NCI-H82 (cell line): ENCODE measurements around the gene ZNF500.

Source experiments
- DNase-seq: peaks from one replicate; lab custom pipeline; 2025; lab: John Stamatoyannopoulos, UW

Gene ZNF500

DNA sequence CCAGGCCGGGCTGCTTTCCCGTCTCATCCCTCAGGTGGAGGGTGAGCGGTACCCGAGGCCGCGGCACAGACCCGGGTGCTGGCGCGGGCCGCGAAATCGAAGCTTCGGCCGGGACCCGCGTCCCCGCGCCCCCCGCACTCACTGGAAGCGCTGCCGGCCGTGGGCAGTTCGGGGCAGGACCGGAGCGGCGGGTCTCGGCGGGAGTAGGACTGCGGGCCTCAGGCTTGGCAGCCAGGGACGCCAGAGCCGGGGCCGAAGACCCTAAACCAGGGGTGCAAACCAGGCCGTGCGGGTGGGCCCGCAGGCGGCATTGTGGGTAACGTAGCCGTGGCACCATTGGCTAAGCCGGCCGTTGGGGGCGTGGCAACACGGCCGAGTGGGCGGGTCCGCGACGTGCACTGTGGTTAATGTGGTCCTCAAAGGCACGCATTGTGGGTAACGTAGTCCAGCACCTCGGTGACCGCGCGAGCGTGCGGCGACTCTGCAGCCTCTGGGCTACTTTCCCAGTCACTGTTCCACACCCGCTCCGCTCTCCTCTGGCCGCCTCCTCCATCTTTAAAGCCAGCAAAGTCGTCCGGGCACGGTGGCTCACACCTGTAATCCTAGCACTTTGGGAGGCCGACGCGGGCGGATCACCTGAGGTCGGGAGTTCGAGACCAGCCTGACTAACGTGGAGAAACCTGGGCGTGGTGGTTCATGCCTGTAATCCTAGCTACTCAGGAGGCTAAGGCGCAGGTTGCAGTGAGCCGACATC is at the start of gene ZNF500:
TSS of gene ZNF500 (minus strand) at position 288 of the 754 bp plus-strand sequence. CDS start 1,184 bp downstream, outside the sequence.
- peak; percentile 98 for DNase-seq

DNA sequence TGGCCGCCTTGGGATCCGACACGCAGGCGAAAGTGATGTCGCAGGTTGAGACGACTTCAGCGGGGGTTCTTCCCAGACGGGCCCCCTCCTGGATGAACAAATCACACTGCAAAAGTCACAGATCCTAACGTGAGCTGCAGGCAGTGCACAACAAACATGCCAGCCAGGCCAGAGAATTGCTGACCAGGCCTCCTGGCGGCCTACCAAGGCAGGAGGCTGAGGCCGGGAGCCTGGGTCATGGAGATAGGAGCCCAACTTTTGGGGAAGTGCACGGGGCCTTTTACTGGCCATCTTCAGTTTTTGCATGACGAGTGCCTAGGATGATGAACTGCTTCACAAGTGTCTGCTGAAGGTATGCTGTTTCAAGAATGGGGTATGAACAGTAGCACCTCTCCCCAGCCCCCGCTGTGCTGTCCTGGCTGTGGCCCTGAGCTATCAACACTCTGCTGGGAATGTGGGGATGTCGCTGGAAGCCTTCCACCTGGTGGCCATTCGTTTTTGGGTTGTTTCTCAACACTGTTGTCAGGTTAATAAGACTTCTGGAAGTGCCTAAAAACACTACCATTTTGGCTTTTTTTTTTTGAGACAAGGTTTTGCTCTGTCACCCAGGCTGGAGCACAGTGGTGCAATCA is 47.7 kb upstream of the ZNF500 start:
- no peak for DNase-seq

GRCh38 chr16:4814046-4814445 is 47.1 kb upstream of the ZNF500 start:
- no peak for DNase-seq

GRCh38 chr16:4813251-4814003 is 46.5 kb upstream of the ZNF500 start:
- DNase-seq, result no peak

- no peak for DNase-seq
Observed at GRCh38 chr16:4811773-4812172, 44.8 kb upstream of the ZNF500 start.

- no peak for DNase-seq
Observed at GRCh38 chr16:4811242-4811641, 44.3 kb upstream of the ZNF500 start.

DNA sequence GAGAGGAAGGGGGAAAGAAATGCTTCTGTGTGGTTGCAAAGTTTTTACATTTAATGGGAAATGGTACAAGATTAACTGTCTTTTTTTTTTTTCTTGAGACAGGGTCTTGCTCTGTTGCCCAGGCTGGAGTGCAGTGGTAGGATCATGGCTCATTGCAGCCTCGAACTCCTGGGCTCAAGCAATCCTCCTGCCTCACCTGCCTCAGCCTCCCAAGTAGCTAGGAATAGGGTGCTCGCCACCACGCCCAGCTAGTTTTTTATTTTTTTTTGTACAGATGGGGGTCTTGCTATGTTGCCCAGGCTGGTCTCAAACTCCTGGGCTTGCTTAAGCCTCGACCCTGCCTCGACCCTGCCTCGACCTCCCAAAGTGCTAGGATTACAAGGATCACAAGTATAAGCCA is 39.3 kb upstream of the ZNF500 start:
- no peak for DNase-seq

- DNase-seq, result no peak
Observed at GRCh38 chr16:4805231-4805630, 38.3 kb upstream of the ZNF500 start.

- DNase-seq, result peak; percentile 21
Observed at GRCh38 chr16:4803898-4804762, 37.2 kb upstream of the ZNF500 start.

GRCh38 chr16:4803401-4803844 is 36.5 kb upstream of the ZNF500 start:
- DNase-seq, result peak; percentile 49

DNA sequence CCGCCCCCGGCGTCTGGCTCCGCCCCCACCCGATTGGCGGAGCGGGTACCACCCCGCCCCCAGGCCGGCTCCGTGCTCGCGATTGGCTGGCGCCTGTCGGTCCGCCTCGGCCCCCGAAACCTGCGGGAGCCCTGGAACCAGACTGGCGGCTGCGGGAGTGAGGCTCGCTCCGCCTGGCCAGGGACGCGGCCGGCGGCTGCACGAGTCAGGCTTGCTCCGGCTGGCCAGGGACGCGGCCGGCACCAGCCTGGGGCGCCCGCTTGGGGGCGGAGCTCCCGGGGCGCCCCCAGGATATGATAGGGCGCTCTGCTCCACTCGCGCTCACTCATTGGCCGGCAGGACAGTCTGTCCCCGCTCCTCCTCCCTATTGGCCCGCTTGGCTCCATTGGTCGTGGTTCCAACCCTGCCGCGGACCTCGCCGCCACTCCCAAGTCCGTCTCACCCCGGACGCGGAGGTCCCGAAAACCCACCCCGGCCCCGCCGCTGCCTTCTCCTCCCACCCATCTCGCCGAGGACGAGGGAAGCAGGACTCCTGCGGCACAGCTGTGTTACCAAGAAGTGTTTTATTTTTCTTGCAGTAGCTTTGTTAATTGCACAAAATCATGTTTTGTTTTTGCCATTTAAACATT is 35.8 kb upstream of the ZNF500 start:
- DNase-seq, result peak; percentile 96

DNA sequence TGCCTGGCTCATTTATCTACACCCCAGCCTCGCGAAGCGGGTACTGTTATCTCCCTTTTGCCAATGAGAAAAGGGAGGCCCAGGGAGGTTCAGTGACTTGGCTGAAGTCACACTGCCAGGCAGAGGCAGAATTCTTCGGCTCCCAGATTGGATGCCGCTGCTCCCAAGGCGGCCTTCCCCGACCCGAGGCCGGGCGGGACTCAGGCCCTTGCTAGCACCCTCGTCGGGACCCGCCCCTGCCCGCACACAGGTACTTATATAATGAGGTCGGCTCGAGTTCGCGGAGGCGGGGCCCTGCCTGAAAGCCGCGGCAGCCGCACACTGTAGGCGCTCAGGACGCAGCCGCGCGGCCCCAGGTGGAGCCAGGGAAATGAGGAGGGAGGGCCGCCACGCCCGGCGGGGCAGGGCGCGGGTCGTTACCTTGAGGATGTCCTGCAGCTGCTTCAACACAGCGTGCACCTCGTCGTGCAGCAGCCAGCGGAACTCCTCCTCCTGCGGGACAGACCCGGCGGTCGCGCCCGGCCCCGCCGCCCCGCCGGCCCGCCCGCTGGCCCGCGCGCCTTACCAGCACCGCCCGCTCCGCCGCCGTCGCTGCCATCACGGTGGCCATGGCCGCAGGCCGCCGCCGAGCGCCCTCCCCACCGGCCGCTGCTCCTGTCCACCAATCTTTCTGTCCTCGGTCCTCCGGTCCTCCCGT is 35.1 kb upstream of the ZNF500 start, which contains the start of gene ROGDI:
TSS of gene ROGDI (minus strand) at position 672 of the 697 bp plus-strand sequence. CDS start at position 610, 62 bp downstream.
- DNase-seq, result peak; percentile 93

- DNase-seq, result peak; percentile 58
Observed at GRCh38 chr16:4801051-4801961, 34.3 kb upstream of the ZNF500 start.

GRCh38 chr16:4800290-4801041 is 33.5 kb upstream of the ZNF500 start:
- peak; percentile 84 for DNase-seq

- DNase-seq, result no peak
Observed at GRCh38 chr16:4799171-4799855, 32.4 kb upstream of the ZNF500 start.

DNA sequence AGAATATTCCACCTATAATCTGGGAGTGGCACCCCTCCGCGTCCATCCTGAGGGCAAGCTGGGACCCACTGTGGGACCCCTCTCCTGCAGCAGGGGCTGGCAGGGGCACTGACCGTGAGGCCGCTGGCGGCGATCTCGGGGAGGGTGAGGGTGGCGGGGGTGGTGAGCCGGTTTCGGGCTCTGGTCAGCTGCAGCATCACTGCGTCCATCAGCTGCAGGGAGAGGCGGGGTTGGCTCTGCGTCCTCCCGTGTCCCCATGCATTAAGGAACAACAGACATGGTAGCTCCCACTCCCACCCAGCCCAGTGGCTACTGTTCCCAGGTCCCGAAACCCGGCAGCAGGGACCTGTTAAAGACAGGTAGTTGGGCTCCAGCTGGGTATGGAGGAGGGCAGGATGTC is 31.5 kb upstream of the ZNF500 start:
- no peak for DNase-seq

DNA sequence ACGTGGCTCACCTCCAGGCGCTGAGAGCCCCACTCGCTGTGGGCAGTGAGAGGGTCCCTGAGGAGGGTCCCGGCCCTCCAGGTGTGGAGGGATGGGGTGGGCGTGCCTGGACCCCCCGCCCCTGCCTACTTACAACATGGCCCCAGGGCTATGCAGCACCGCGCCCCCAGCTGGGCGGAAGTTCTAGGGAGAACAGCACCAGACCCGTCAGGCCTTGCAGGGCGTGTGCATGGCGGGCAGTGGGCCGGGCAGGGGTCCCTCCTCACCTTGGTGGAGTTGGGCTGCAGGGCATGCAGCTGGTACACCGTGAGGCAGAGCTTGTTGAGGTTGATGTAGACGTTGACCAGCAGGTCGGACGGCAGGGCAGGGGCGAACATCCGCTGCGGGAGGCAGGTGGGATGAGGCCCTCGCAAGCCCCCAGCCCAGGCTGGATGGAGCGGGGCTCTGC is 30.9 kb upstream of the ZNF500 start:
- DNase-seq, result no peak
